ENCODE results near the gene RAB15.

DNA sequence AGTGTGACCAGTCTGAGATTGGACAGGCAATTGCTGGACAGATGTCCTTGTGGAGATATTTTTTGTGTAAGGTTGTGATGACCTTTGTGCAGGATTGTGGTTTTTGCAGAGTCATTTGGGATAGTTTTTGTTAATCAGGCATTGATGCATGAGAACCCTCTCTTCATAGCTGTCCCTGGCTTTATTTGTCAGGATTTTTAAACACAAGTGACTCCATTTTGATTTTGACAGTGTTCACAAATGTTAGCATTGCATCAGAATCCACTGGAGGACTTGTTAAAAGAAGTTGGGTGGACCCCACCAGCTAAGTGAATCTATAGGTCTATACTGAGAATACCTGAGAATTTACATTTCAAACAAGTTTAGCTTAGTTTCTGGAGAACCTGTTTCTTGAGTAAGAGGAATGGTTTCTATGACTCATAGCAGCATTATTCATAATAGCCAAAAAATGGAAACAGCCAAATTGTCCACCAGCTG, 26.4 kb upstream of the RAB15 start:
- TF ChIP-seq POLR2A (IDR thresholded peaks at IDR 0.05), result no peak
- TF ChIP-seq, protein P1, sequence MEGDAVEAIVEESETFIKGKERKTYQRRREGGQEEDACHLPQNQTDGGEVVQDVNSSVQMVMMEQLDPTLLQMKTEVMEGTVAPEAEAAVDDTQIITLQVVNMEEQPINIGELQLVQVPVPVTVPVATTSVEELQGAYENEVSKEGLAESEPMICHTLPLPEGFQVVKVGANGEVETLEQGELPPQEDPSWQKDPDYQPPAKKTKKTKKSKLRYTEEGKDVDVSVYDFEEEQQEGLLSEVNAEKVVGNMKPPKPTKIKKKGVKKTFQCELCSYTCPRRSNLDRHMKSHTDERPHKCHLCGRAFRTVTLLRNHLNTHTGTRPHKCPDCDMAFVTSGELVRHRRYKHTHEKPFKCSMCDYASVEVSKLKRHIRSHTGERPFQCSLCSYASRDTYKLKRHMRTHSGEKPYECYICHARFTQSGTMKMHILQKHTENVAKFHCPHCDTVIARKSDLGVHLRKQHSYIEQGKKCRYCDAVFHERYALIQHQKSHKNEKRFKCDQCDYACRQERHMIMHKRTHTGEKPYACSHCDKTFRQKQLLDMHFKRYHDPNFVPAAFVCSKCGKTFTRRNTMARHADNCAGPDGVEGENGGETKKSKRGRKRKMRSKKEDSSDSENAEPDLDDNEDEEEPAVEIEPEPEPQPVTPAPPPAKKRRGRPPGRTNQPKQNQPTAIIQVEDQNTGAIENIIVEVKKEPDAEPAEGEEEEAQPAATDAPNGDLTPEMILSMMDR (IDR thresholded peaks at IDR 0.05), result no peak
